B cell (primary cell): ENCODE measurements around the gene THADA.

ENCODE experiments used
- EZH2 ChIP-seq: IDR thresholded peaks from 2 replicates; pipeline ENCODE4 v1.6.1; 2012; ENCODE audit warnings: borderline replicate concordance, low read depth, mild to moderate bottlenecking, moderate library complexity, low read length; ENCODE audit not compliant: insufficient read depth, poor library complexity, severe bottlenecking
- TF ChIP-seq, protein P1 (sequence below): fragments of 200-600 bp; IDR thresholded peaks from one replicate; pipeline ENCODE4 v1.8.0; 2022; ENCODE audit warnings: antibody characterized with exemption, mild to moderate bottlenecking

GRCh38 chr2:43524177-43524965, 71.5 kb downstream of the THADA start:
- TF ChIP-seq, protein P1, sequence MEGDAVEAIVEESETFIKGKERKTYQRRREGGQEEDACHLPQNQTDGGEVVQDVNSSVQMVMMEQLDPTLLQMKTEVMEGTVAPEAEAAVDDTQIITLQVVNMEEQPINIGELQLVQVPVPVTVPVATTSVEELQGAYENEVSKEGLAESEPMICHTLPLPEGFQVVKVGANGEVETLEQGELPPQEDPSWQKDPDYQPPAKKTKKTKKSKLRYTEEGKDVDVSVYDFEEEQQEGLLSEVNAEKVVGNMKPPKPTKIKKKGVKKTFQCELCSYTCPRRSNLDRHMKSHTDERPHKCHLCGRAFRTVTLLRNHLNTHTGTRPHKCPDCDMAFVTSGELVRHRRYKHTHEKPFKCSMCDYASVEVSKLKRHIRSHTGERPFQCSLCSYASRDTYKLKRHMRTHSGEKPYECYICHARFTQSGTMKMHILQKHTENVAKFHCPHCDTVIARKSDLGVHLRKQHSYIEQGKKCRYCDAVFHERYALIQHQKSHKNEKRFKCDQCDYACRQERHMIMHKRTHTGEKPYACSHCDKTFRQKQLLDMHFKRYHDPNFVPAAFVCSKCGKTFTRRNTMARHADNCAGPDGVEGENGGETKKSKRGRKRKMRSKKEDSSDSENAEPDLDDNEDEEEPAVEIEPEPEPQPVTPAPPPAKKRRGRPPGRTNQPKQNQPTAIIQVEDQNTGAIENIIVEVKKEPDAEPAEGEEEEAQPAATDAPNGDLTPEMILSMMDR = no peak
- TF ChIP-seq EZH2 = no peak
